GM12864 (cell line): ENCODE results near the gene DDX39A.
"Not testable (repeated sequence)": the region's sequence is repeated elsewhere in the genome, so short reads cannot be mapped to it uniquely, and the experiment has no call there.

Experiments used
- DNase-seq: peaks from one replicate; pipeline ENCODE4 v3.0.0-alpha.2; 2011; ENCODE audit warnings: low read depth
- H3K4me3 ChIP-seq: 2 replicates; pipeline ENCODE4 v1.5.1; 2011; ENCODE audit warnings: mild to moderate bottlenecking, low read depth, low read length, control low read depth
- TF ChIP-seq, protein P1 (sequence below): IDR thresholded peaks from 2 replicates; pipeline ENCODE4 v1.5.1; 2011; ENCODE audit warnings: low read depth, mild to moderate bottlenecking, moderate library complexity, low read length, control low read depth, inconsistent platforms; ENCODE audit errors: missing control alignments

DDX39A gene

GRCh38 chr19:14419106-14419813 is at the start of gene DDX39A:
Gene DDX39A, minus strand, starts transcription at chr19:14419341. Its CDS starts 6,121 bp downstream, at chr19:14413220.
- DNase-seq, result peak; percentile 99
- TF ChIP-seq, protein P1, sequence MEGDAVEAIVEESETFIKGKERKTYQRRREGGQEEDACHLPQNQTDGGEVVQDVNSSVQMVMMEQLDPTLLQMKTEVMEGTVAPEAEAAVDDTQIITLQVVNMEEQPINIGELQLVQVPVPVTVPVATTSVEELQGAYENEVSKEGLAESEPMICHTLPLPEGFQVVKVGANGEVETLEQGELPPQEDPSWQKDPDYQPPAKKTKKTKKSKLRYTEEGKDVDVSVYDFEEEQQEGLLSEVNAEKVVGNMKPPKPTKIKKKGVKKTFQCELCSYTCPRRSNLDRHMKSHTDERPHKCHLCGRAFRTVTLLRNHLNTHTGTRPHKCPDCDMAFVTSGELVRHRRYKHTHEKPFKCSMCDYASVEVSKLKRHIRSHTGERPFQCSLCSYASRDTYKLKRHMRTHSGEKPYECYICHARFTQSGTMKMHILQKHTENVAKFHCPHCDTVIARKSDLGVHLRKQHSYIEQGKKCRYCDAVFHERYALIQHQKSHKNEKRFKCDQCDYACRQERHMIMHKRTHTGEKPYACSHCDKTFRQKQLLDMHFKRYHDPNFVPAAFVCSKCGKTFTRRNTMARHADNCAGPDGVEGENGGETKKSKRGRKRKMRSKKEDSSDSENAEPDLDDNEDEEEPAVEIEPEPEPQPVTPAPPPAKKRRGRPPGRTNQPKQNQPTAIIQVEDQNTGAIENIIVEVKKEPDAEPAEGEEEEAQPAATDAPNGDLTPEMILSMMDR, result no peak
- H3K4me3 ChIP-seq, result peak within 1 kb of the TSS; percentile 69

GRCh38 chr19:14467816-14468215 is 48.7 kb upstream of the DDX39A start:
- TF ChIP-seq, protein P1, result no peak
- no peak for DNase-seq
- no peak overlapping the region for H3K4me3 ChIP-seq

DNA sequence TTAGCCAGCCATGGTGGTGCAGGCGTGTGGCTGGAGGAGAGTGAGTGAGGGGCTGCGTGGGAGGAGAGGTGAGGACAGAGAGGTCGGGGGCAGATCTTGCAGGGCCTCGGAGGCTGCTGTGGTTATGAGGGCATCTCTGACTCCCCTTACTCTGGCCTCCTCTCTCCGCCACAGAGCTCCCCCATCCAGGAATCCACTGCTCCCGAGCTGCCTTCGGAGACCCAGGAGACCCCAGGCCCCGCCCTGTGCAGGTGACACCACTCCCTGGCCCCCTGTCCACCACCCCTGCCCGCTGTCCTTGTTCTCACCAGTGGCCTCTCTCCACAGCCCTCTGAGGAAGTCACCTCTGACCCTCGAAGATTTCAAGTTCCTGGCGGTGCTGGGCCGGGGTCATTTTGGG is 48.2 kb upstream of the DDX39A start:
- H3K4me3 ChIP-seq, result no peak overlapping the region
- TF ChIP-seq, protein P1, result no peak
- DNase-seq, result no peak

GRCh38 chr19:14463747-14464146 is 44.6 kb upstream of the DDX39A start:
- TF ChIP-seq, protein P1, result no peak
- no peak overlapping the region for H3K4me3 ChIP-seq
- no peak for DNase-seq

DNA sequence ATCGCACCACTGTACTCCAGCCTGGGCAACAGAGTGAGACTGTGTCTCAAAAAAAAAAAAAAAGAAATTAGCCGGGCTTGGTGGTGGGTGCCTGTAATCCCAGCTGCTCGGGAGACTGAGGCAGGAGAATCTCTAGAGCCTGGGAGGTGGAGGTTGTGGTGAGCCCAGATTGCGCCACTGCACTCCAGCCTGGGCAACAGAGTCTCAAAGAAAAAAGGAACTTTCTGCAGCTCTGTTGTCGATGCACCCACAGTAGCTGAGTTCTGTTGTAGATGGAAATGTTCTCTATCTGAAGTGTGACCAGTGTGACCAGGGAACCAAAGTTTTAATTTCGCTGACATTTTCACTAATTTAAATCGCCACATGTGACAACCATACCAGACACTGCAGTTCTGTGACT is 43.3 kb upstream of the DDX39A start:
- H3K4me3 ChIP-seq, DNase-seq: not testable (repeated sequence)

DNA sequence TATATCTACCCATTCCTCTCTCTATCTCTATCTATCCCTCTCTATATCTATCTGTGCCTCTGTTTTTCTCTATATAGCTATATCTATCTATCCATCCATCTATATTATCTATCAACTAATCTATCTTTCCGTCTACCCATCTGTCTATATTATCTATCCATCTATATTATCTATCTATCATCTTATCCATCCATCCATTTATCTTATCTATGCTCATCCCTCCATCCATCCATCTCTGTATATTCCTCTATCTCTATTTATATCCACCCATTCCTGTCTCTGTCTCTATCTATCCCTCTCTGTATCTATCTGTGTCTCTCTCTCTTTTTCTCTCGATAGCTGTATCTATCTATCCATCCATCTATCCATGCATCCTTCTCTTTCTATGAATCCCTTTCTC is 41.8 kb upstream of the DDX39A start:
- no peak for DNase-seq
- no peak overlapping the region for H3K4me3 ChIP-seq
- TF ChIP-seq, protein P1, result no peak

GRCh38 chr19:14459703-14460102 is 40.6 kb upstream of the DDX39A start:
- no peak for DNase-seq
- TF ChIP-seq, protein P1, result no peak
- no peak overlapping the region for H3K4me3 ChIP-seq

DNA sequence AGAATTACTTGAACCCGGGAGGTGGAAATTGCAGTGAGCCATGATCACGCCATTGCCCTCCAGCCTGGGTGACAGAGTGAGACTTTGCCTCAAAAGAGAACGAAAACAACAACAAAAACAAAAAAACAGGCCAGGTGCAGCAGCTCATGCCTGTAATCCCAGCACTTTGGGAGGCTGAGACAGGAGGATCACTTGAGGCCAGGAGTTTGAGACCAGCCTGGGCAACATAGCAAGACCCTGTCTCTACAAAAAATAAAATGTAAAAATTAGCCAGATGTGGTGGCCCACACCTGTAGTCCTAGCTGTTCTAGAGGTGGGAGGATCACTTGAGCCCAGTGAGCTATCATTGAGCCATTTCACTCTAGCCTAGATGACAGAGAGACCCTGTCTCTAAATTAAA is 33.2 kb upstream of the DDX39A start:
- not testable (repeated sequence) for H3K4me3 ChIP-seq, DNase-seq
